GM18868 (cell line): ENCODE measurements around the gene APOB.

Source experiments
- ATAC-seq: cut with Tn5 transposase; IDR thresholded peaks from one replicate; pipeline ENCODE4 v1.9.1; 2021; ENCODE audit warnings: mild to moderate bottlenecking, moderate library complexity; ENCODE audit not compliant: unreplicated experiment

APOB gene

GRCh38 chr2:21006423-21007128, 37.3 kb downstream of the APOB start:
- ATAC-seq: no peak

GRCh38 chr2:21005700-21006422, 38.0 kb downstream of the APOB start:
- no peak for ATAC-seq

- ATAC-seq: no peak
These were observed 38.7 kb downstream of the APOB start for GRCh38 chr2:21005111-21005699.

- no peak for ATAC-seq
These were observed 39.7 kb downstream of the APOB start for GRCh38 chr2:21004181-21004572.

GRCh38 chr2:21003572-21004180, 40.2 kb downstream of the APOB start:
- ATAC-seq: no peak

- no peak for ATAC-seq
These were observed 41.1 kb downstream of the APOB start for GRCh38 chr2:21002814-21003192.

GRCh38 chr2:21001988-21002813, 41.7 kb downstream of the APOB start:
- ATAC-seq: no peak

- ATAC-seq: no peak
These were observed 42.5 kb downstream of the APOB start for GRCh38 chr2:21001225-21001946.

GRCh38 chr2:20999906-21000645, 43.8 kb downstream of the APOB start:
- ATAC-seq: peak; percentile 48

GRCh38 chr2:20998972-20999905, 44.6 kb downstream of the APOB start:
- ATAC-seq: no peak

- ATAC-seq: no peak
These were observed 45.7 kb downstream of the APOB start for GRCh38 chr2:20997953-20998722.

GRCh38 chr2:20994130-20994529, 49.7 kb downstream of the APOB start:
- ATAC-seq: peak; percentile 79

- ATAC-seq: no peak
These were observed 51.6 kb downstream of the APOB start for GRCh38 chr2:20992201-20992711.

GRCh38 chr2:20990442-20991430, 53.1 kb downstream of the APOB start:
- no peak for ATAC-seq

GRCh38 chr2:20989404-20989803, 54.5 kb downstream of the APOB start:
- no peak for ATAC-seq

- ATAC-seq: no peak
These were observed 55.0 kb downstream of the APOB start for GRCh38 chr2:20988905-20989304.
